Measurements from ENCODE around the gene C10orf120.

DNA sequence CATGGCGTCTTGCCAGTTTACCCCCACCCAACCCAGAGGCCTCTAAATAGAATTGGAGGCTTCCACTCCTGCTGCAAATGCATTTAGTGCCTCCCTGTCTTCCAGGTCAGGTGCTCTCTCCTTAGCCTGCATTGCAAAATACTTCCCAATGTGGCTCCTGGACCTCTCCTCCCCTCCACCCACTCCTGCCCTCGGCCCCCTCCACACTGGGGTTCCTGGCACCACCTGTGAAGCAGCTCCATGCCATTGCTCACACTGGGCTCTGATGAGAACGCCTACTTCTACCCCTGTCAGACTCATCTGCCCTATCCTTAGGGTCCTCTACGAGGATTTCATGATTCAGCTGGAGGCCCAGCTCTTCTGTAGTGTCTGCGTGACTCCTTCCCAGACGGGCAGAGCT, 37.4 kb downstream of the C10orf120 start:
- TF ChIP-seq, protein P1, sequence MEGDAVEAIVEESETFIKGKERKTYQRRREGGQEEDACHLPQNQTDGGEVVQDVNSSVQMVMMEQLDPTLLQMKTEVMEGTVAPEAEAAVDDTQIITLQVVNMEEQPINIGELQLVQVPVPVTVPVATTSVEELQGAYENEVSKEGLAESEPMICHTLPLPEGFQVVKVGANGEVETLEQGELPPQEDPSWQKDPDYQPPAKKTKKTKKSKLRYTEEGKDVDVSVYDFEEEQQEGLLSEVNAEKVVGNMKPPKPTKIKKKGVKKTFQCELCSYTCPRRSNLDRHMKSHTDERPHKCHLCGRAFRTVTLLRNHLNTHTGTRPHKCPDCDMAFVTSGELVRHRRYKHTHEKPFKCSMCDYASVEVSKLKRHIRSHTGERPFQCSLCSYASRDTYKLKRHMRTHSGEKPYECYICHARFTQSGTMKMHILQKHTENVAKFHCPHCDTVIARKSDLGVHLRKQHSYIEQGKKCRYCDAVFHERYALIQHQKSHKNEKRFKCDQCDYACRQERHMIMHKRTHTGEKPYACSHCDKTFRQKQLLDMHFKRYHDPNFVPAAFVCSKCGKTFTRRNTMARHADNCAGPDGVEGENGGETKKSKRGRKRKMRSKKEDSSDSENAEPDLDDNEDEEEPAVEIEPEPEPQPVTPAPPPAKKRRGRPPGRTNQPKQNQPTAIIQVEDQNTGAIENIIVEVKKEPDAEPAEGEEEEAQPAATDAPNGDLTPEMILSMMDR (IDR thresholded peaks at IDR 0.05): no peak
- TF ChIP-seq POLR2A (IDR thresholded peaks at IDR 0.05) (no peak), EP300 (IDR thresholded peaks at IDR 0.05) (no peak)
